ENCODE data around the gene FAM83D. TPM values are rescaled to one million over a fixed set of nuclear protein-coding genes. Genes with fewer than 3 reads are reported as not detected.

The FAM83D gene
- total RNA-seq, 1 donor from 2014 or later = 73.9 TPM

DNA sequence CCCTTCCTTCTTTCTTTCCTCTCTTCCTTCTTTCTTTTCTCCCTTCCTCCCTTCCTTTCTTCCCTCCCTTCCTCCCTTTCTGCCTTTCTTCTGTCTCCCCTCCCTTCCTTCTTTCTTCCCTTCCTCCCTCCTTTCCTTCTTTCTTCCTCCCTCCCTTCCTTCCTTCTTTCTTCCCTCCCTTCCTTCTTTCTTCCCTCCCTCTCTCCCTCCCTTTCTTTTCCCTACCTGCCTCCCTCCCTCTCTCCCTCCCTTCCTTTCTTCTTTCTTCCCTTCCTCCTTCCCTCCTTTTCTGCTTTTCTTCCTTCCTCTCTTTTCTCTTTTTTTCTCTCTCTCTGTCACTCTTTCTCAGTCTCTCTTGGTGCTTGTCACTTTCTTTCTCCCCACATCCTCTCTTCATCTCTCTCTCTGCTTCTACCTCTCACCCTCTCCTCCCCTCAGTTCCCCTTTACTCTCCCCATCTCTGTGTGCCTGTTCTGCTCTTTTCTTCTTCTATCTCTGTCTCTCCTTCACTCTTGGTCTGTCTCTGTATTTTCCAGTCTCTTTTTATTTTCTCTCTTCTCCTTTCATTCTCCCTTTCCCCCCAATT is 30.1 kb upstream of the FAM83D start:
- Histone ChIP-seq H3K9me3 (ENCODE audit: low read depth) (no peaks in the 10 kb centered on the region), H3K4me3 (no peak overlapping the region), H3K4me1 (no peaks in the 10 kb centered on the region), H3K36me3 (no peaks in the 10 kb centered on the region), H3K9ac (no peak overlapping the region), H4K20me1 (ENCODE audit: low read depth) (no peaks in the 10 kb centered on the region), H3K79me2 (ENCODE audit: low read depth) (no peaks in the 10 kb centered on the region), H3K4me2 (no peak overlapping the region), H3F3A (ENCODE audit: low read depth) (no peaks in the 10 kb centered on the region), H3K27ac (no peak overlapping the region), H2AFZ (replicated peaks) (no peak overlapping the region), H3K27me3 (peaks cover 17% of the 10 kb centered on the region)
- TF ChIP-seq, protein P1, sequence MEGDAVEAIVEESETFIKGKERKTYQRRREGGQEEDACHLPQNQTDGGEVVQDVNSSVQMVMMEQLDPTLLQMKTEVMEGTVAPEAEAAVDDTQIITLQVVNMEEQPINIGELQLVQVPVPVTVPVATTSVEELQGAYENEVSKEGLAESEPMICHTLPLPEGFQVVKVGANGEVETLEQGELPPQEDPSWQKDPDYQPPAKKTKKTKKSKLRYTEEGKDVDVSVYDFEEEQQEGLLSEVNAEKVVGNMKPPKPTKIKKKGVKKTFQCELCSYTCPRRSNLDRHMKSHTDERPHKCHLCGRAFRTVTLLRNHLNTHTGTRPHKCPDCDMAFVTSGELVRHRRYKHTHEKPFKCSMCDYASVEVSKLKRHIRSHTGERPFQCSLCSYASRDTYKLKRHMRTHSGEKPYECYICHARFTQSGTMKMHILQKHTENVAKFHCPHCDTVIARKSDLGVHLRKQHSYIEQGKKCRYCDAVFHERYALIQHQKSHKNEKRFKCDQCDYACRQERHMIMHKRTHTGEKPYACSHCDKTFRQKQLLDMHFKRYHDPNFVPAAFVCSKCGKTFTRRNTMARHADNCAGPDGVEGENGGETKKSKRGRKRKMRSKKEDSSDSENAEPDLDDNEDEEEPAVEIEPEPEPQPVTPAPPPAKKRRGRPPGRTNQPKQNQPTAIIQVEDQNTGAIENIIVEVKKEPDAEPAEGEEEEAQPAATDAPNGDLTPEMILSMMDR (IDR thresholded peaks at IDR 0.05) = no peak
- TF ChIP-seq EZH2phosphoT487 (IDR thresholded peaks at IDR 0.05) (no peak), EZH2 (IDR thresholded peaks at IDR 0.05) (no peak)
- Mint-ChIP-seq H3K9me3 (no peaks in the 10 kb centered on the region), H3K27ac (no peak overlapping the region), H3K4me1 (peaks cover 9% of the 10 kb centered on the region), H3K4me3 (no peak overlapping the region), H3K27me3 (ENCODE audit: insufficient read depth, low read depth) (peaks cover 7% of the 10 kb centered on the region), H3K36me3 (no peaks in the 10 kb centered on the region)
- DNase-seq (ENCODE audit: low spot score) = no peak

DNA sequence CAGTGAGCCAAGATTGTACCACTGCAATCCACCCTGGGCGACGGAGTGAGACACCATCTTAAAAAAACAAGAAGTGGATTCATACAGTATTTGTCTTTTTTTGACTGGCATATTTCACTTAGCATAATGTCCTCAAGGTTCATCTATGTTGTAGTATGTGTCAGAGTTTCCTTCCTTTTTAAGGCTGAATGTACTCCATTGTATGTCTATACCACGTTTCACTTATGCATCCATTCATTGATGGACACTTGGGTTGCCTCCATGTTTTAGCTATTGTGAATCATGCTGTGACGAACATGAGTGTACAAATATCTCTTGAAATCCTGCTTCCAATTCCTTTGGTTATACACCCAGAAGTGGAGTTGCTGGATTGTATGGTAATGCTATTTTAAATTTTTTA is 28.9 kb upstream of the FAM83D start:
- TF ChIP-seq EZH2phosphoT487 (IDR thresholded peaks at IDR 0.05) (no peak), EZH2 (IDR thresholded peaks at IDR 0.05) (no peak)
- TF ChIP-seq, protein P1 (IDR thresholded peaks at IDR 0.05) = no peak
- no peaks in the 10 kb centered on the region for H3K36me3 Mint-ChIP-seq

DNA sequence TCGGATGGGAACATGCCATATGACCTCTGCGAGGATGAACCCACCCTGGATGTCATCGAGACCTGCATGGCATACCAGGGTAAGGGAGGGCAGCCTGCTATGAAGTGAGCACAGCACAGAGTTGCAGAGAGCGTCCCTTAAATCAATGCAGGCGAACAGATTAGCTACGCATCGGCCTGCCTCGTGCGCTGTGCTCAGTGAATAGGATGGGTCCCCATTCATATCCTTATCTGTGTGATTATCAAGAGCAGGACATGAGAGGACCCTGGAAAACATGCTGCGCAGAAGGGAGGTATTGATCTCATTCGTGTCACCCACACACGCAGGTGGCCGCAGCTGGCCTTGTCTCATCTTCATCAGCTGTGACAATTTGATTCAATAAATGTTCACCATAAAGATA is 25.6 kb upstream of the FAM83D start:
- Mint-ChIP-seq H3K4me1 (no peaks in the 10 kb centered on the region), H3K27me3 (ENCODE audit: insufficient read depth, low read depth) (no peaks in the 10 kb centered on the region), H3K27ac (no peak overlapping the region), H3K36me3 (no peaks in the 10 kb centered on the region), H3K9me3 (no peaks in the 10 kb centered on the region), H3K4me3 (no peak overlapping the region)
- no peaks in the 10 kb centered on the region for H3K79me2 ChIP-seq (ENCODE audit: low read depth)
- no peak overlapping the region for H3K4me2 ChIP-seq
- no peak overlapping the region for H3K4me3 ChIP-seq
- no peak overlapping the region for H2AFZ ChIP-seq (replicated peaks)
- TF ChIP-seq EZH2phosphoT487 (IDR thresholded peaks at IDR 0.05) = no peak
- no peak for TF ChIP-seq EZH2 (IDR thresholded peaks at IDR 0.05)
- TF ChIP-seq, protein P1 (IDR thresholded peaks at IDR 0.05) = no peak
- no peak overlapping the region for H3K9ac ChIP-seq
- H3K27ac ChIP-seq = no peak overlapping the region
- no peaks in the 10 kb centered on the region for H3F3A ChIP-seq (ENCODE audit: low read depth)
- no peaks in the 10 kb centered on the region for H3K36me3 ChIP-seq
- peaks cover under 1% of the 10 kb centered on the region for H3K27me3 ChIP-seq
- H3K4me1 ChIP-seq = no peaks in the 10 kb centered on the region
- H3K9me3 ChIP-seq (ENCODE audit: low read depth) = no peaks in the 10 kb centered on the region
- H4K20me1 ChIP-seq (ENCODE audit: low read depth) = no peaks in the 10 kb centered on the region
- DNase-seq (ENCODE audit: low spot score) = no peak

More for the DNA sequence above, 28.9 kb upstream of the FAM83D start:
- Histone ChIP-seq H3K27ac (no peak overlapping the region), H3F3A (ENCODE audit: low read depth) (no peaks in the 10 kb centered on the region), H3K27me3 (peaks cover 17% of the 10 kb centered on the region), H3K36me3 (no peaks in the 10 kb centered on the region), H3K4me1 (no peaks in the 10 kb centered on the region), H3K9ac (no peak overlapping the region), H3K4me2 (no peak overlapping the region), H3K4me3 (no peak overlapping the region), H3K79me2 (ENCODE audit: low read depth) (no peaks in the 10 kb centered on the region), H3K9me3 (ENCODE audit: low read depth) (no peaks in the 10 kb centered on the region), H2AFZ (replicated peaks) (no peak overlapping the region), H4K20me1 (ENCODE audit: low read depth) (no peaks in the 10 kb centered on the region)
- H3K4me1 Mint-ChIP-seq = peaks cover 9% of the 10 kb centered on the region
- no peaks in the 10 kb centered on the region for H3K9me3 Mint-ChIP-seq
- H3K4me3 Mint-ChIP-seq = no peak overlapping the region
- H3K27ac Mint-ChIP-seq = no peak overlapping the region
- DNase-seq (ENCODE audit: low spot score) = no peak
- peaks cover 7% of the 10 kb centered on the region for H3K27me3 Mint-ChIP-seq (ENCODE audit: insufficient read depth, low read depth)

All from neural progenitor cell (in vitro differentiated cells).